GM23338 (cell line): Measurements from ENCODE around the gene ITCH. TPM values are rescaled to one million over a fixed set of nuclear protein-coding genes. Genes with fewer than 3 reads are reported as not detected.

ENCODE experiments used
- ATAC-seq: fragments of 200-7000 bp; cut with Tn5 transposase; 3 replicates; pipeline ENCODE4 v1.9.1; 2020
- DNase-seq: peaks from one replicate; pipeline ENCODE4 v3.0.0-alpha.2; 2015; ENCODE audit warnings: low spot score
- H2AFZ ChIP-seq: fragments of 200-600 bp; sonication (generic); 2 replicates; pipeline ENCODE4 v1.8.0; 2016; ENCODE audit warnings: antibody characterized with exemption, mild to moderate bottlenecking, moderate library complexity
- H3F3A ChIP-seq: fragments of 200-600 bp; sonication (generic); replicated peaks from 2 replicates; pipeline ENCODE4 v1.8.0; 2017; ENCODE audit warnings: antibody characterized with exemption, mixed run types, low read depth
- H3K27ac ChIP-seq: fragments of 200-600 bp; sonication (generic); 2 replicates; pipeline ENCODE4 v1.6.1; 2016; ENCODE audit warnings: low read depth
- H3K27me3 ChIP-seq: fragments of 200-600 bp; sonication (generic); 2 replicates; pipeline ENCODE4 v1.8.0; 2016; ENCODE audit warnings: mild to moderate bottlenecking, mixed run types, moderate library complexity; ENCODE audit not compliant: insufficient read depth
- H3K36me3 ChIP-seq: fragments of 200-600 bp; sonication (generic); 2 replicates; pipeline ENCODE4 v1.8.0; 2016; ENCODE audit warnings: mild to moderate bottlenecking; ENCODE audit not compliant: insufficient read depth
- H3K4me1 ChIP-seq: fragments of 200-600 bp; sonication (generic); 2 replicates; pipeline ENCODE4 v1.8.0; 2016; ENCODE audit warnings: mild to moderate bottlenecking, moderate library complexity; ENCODE audit not compliant: insufficient read depth
- H3K4me2 ChIP-seq: fragments of 200-600 bp; sonication (generic); 2 replicates; pipeline ENCODE4 v1.7.1; 2017; ENCODE audit warnings: mixed run types
- H3K4me3 ChIP-seq: fragments of 200-600 bp; sonication (generic); 2 replicates; pipeline ENCODE4 v1.6.1; 2016; ENCODE audit warnings: mixed run types
- H3K79me2 ChIP-seq: fragments of 200-600 bp; sonication (generic); replicated peaks from 2 replicates; pipeline ENCODE4 v1.8.0; 2017; ENCODE audit warnings: mild to moderate bottlenecking; ENCODE audit not compliant: insufficient read depth
- H3K9me2 ChIP-seq: fragments of 200-600 bp; sonication (generic); 2 replicates; pipeline ENCODE4 v1.8.0; 2017; ENCODE audit not compliant: insufficient read depth
- H4K20me1 ChIP-seq: fragments of 200-600 bp; sonication (generic); replicated peaks from 2 replicates; pipeline ENCODE4 v1.8.0; 2017; ENCODE audit warnings: mild to moderate bottlenecking; ENCODE audit not compliant: insufficient read depth
- H3K27ac Mint-ChIP-seq: 2 replicates; pipeline ENCODE4 v1.8.0; 2020; ENCODE audit warnings: inconsistent platforms, mild to moderate bottlenecking, moderate library complexity, mixed read lengths
- H3K27me3 Mint-ChIP-seq: 3 replicates; pipeline ENCODE4 v1.8.0; 2022; ENCODE audit warnings: low read depth, mild to moderate bottlenecking, moderate library complexity, mixed read lengths, inconsistent platforms; ENCODE audit not compliant: insufficient read depth, poor library complexity
- H3K36me3 Mint-ChIP-seq: 3 replicates; pipeline ENCODE4 v1.8.0; 2021; ENCODE audit warnings: low read depth, mild to moderate bottlenecking, inconsistent platforms, moderate library complexity, mixed read lengths
- H3K4me1 Mint-ChIP-seq: 3 replicates; pipeline ENCODE4 v1.8.0; 2020; ENCODE audit warnings: mild to moderate bottlenecking, inconsistent platforms, mixed read lengths
- H3K4me3 Mint-ChIP-seq: 3 replicates; pipeline ENCODE4 v1.8.0; 2021; ENCODE audit warnings: moderate library complexity, mild to moderate bottlenecking, inconsistent platforms, mixed read lengths
- H3K9me3 Mint-ChIP-seq: 3 replicates; pipeline ENCODE4 v1.8.0; 2020; ENCODE audit warnings: moderate library complexity, mild to moderate bottlenecking, inconsistent platforms, mixed read lengths
- CTCF ChIP-seq, 2 experiments: fragments of 200-600 bp in 1 of 2; sonication (generic) in 1 of 2; conservative IDR thresholded peaks; 2 replicates each; pipeline versions ENCODE4 v1.5.1 to v1.6.1; 2016 to 2017; ENCODE audit warnings: antibody characterized with exemption in 2 of 2, low read depth in 2 of 2, mild to moderate bottlenecking in 2 of 2, moderate library complexity in 1 of 2
- EZH2 ChIP-seq: fragments of 200-600 bp; sonication (generic); IDR thresholded peaks from one replicate; pipeline ENCODE4 v1.8.0; 2017; ENCODE audit warnings: antibody characterized with exemption, mild to moderate bottlenecking, low read depth; ENCODE audit not compliant: unreplicated experiment
- EZH2phosphoT487 ChIP-seq: fragments of 200-600 bp; sonication (generic); IDR thresholded peaks from one replicate; pipeline ENCODE4 v1.8.1; 2018; ENCODE audit warnings: antibody characterized with exemption; ENCODE audit not compliant: unreplicated experiment
- JUNB ChIP-seq: IDR thresholded peaks from one replicate; pipeline ENCODE4 v1.6.1; 2016; ENCODE audit warnings: antibody characterized with exemption; ENCODE audit not compliant: unreplicated experiment
- NANOG ChIP-seq: IDR thresholded peaks from 2 replicates; pipeline ENCODE4 v1.6.1; 2016; ENCODE audit warnings: antibody characterized with exemption, borderline replicate concordance
- POLR2AphosphoS5 ChIP-seq: IDR thresholded peaks from 2 replicates; pipeline ENCODE4 v1.6.1; 2016; ENCODE audit warnings: antibody characterized with exemption, low read depth
- REST ChIP-seq: IDR thresholded peaks from one replicate; pipeline ENCODE4 v1.6.1; 2018; ENCODE audit warnings: antibody characterized with exemption; ENCODE audit not compliant: unreplicated experiment
- STAT1 ChIP-seq: IDR thresholded peaks from one replicate; pipeline ENCODE4 v1.6.1; 2016; ENCODE audit warnings: antibody characterized with exemption; ENCODE audit not compliant: unreplicated experiment
- ZNF114 ChIP-seq: fragments of 250-450 bp; sonication (Bioruptor Pico); IDR thresholded peaks from 2 replicates; pipeline ENCODE4 v1.5.0; 2020; ENCODE audit warnings: mild to moderate bottlenecking, moderate library complexity
- ZNF331 ChIP-seq: fragments of 250-450 bp; sonication (Bioruptor Pico); IDR thresholded peaks from 2 replicates; pipeline ENCODE4 v1.5.0; 2020; ENCODE audit warnings: low read depth, mild to moderate bottlenecking, moderate library complexity
- ZNF462 ChIP-seq: fragments of 250-450 bp; sonication (Bioruptor Pico); IDR thresholded peaks from 2 replicates; pipeline ENCODE4 v1.5.0; 2020; ENCODE audit warnings: mild to moderate bottlenecking, moderate library complexity
- polyA plus RNA-seq: library from polyadenylated mRNA; unstranded; fragments of >200 nt; fragmentation: Nextera tagmentation; extraction: Ambion mirVana; gene quantifications from 2 replicates; pipeline ENCODE4 v1.2.1, GENCODE V29; 2016
- total RNA-seq: library from RNA; depleted of rRNA; stranded (reverse); fragments of >200 nt; shearing (Covaris generic); gene quantifications from 2 replicates; pipeline ENCODE4 v1.2.3, GENCODE V29; 2014

ITCH gene
- total and polyA plus RNA-seq, 2 experiments from 2014 or later = 16.4 to 31.6 TPM

GRCh38 chr20:34532756-34533155 is 169.7 kb downstream of the ITCH start:
- TF ChIP-seq ZNF462 (CRISPR knock-in tag) (no peak), REST (no peak), ZNF331 (CRISPR knock-in tag) (no peak), EZH2phosphoT487 (no peak), JUNB (no peak), POLR2AphosphoS5 (no peak), NANOG (no peak), CTCF (conservative IDR thresholded peaks at IDR 0.05; ENCODE audit: low read depth in 2 of 2) (no peak), EZH2 (no peak), ZNF114 (CRISPR knock-in tag) (no peak), STAT1 (no peak)
- no peaks in the 10 kb centered on the region for H3K9me3 Mint-ChIP-seq
- Histone ChIP-seq H3K27ac (no peak overlapping the region), H3K4me1 (no peaks in the 10 kb centered on the region), H3K4me3 (no peak overlapping the region), H3F3A (0 out of 2 replicates have a peak, but pooled peaks cover 4% of the 10 kb centered on the region), H3K36me3 (no peaks in the 10 kb centered on the region), H2AFZ (no peak overlapping the region), H3K9me2 (no peaks in the 10 kb centered on the region), H3K79me2 (no peaks in the 10 kb centered on the region), H3K4me2 (no peak overlapping the region), H4K20me1 (peaks cover 1% of the 10 kb centered on the region), H3K27me3 (no peaks in the 10 kb centered on the region)
- H3K27ac Mint-ChIP-seq = no peak overlapping the region
- ATAC-seq (no peak), DNase-seq (no peak)
- H3K4me3 Mint-ChIP-seq = no peak overlapping the region
- H3K36me3 Mint-ChIP-seq = peaks cover 62% of the 10 kb centered on the region
- H3K4me1 Mint-ChIP-seq = no peaks in the 10 kb centered on the region
- peaks cover 3% of the 10 kb centered on the region for H3K27me3 Mint-ChIP-seq
